PC-3 (cell line): ENCODE data around the gene PTPRN2. TPM values are rescaled to one million over a fixed set of nuclear protein-coding genes. Genes with fewer than 3 reads are reported as not detected.

ENCODE experiments used
- ATAC-seq: fragments of 200-7000 bp; cut with Tn5 transposase; 2 replicates; pipeline ENCODE4 v1.9.1; 2020; ENCODE audit warnings: mild to moderate bottlenecking, moderate library complexity
- BruUV-seq: library from RNA; stranded (reverse); fragments of 400-500 nt; replicated peaks from 2 replicates; lab custom pipeline; 2021; lab: Mats Ljungman, UMichigan
- CTCF ChIA-PET: fragments of 300-600 bp; sonication (Branson Sonifier 250); formaldehyde crosslinking; loops from one replicate; lab custom pipeline; 2022; ENCODE audit warnings: antibody characterized with exemption; lab: Charles Lee
- POLR2A ChIA-PET: fragments of 300-600 bp; sonication (Branson Sonifier 250); formaldehyde crosslinking; loops from one replicate; lab custom pipeline; 2022; ENCODE audit warnings: antibody characterized with exemption; ENCODE audit not compliant: unreplicated experiment; lab: Charles Lee
- DNase-seq: peaks from one replicate; pipeline ENCODE4 v3.0.0-alpha.2; 2015
- H2AFZ ChIP-seq: fragments of 300-600 bp; sonication (generic); 2 replicates; pipeline ENCODE4 v1.6.0; 2016; ENCODE audit warnings: antibody characterized with exemption, low read length
- H3F3A ChIP-seq: fragments of 300-600 bp; sonication (generic); one replicate; pipeline ENCODE4 v1.6.0; 2017; ENCODE audit warnings: antibody characterized with exemption, low read length, control low read depth, mild to moderate bottlenecking; ENCODE audit not compliant: unreplicated experiment
- H3K27ac ChIP-seq: fragments of 300-600 bp; sonication (generic); 2 replicates; pipeline ENCODE4 v1.5.1; 2016; ENCODE audit warnings: mild to moderate bottlenecking, low read length
- H3K27me3 ChIP-seq: fragments of 300-600 bp; sonication (generic); 2 replicates; pipeline ENCODE4 v1.6.1; 2016; ENCODE audit warnings: low read length, mixed read lengths
- H3K36me3 ChIP-seq: fragments of 300-600 bp; sonication (generic); 2 replicates; pipeline ENCODE4 v1.6.1; 2016; ENCODE audit warnings: low read depth, mixed run types, low read length, mixed read lengths
- H3K4me1 ChIP-seq: fragments of 300-600 bp; sonication (generic); 2 replicates; pipeline ENCODE4 v1.5.1; 2016; ENCODE audit warnings: low read length; ENCODE audit not compliant: insufficient read depth
- H3K4me2 ChIP-seq: fragments of 300-600 bp; sonication (generic); 2 replicates; pipeline ENCODE4 v1.6.0; 2016; ENCODE audit warnings: low read length
- H3K4me3 ChIP-seq: fragments of 300-600 bp; sonication (generic); 2 replicates; pipeline ENCODE4 v1.5.1; 2016; ENCODE audit warnings: mild to moderate bottlenecking, low read length, mixed read lengths
- H3K79me2 ChIP-seq: fragments of 300-600 bp; sonication (generic); 2 replicates; pipeline ENCODE4 v1.6.1; 2017; ENCODE audit warnings: low read length, mixed read lengths
- H3K9ac ChIP-seq: fragments of 300-600 bp; sonication (generic); 2 replicates; pipeline ENCODE4 v1.6.0; 2016; ENCODE audit warnings: mild to moderate bottlenecking, low read length
- H3K9me2 ChIP-seq: fragments of 300-600 bp; sonication (generic); replicated peaks from 2 replicates; pipeline ENCODE4 v1.6.1; 2016; ENCODE audit warnings: mixed run types, low read length, mixed read lengths
- H3K9me3 ChIP-seq: fragments of 300-600 bp; sonication (generic); 2 replicates; pipeline ENCODE4 v1.6.1; 2016; ENCODE audit warnings: low read length, mixed read lengths
- H4K20me1 ChIP-seq: fragments of 300-600 bp; sonication (generic); 2 replicates; pipeline ENCODE4 v1.6.1; 2016; ENCODE audit warnings: low read length, mixed read lengths
- CTCF ChIP-seq: fragments of 300-600 bp; sonication (generic); conservative IDR thresholded peaks from 2 replicates; pipeline ENCODE4 v1.5.1; 2017; ENCODE audit warnings: antibody characterized with exemption, low read depth, mild to moderate bottlenecking, low read length
- EZH2 ChIP-seq: fragments of 300-600 bp; sonication (generic); IDR thresholded peaks from one replicate; pipeline ENCODE4 v1.6.1; 2017; ENCODE audit warnings: antibody characterized with exemption, mild to moderate bottlenecking, low read length; ENCODE audit not compliant: unreplicated experiment
- EZH2phosphoT487 ChIP-seq: fragments of 300-600 bp; sonication (generic); IDR thresholded peaks from 2 replicates; pipeline ENCODE4 v1.6.1; 2018; ENCODE audit warnings: mild to moderate bottlenecking, antibody characterized with exemption, low read length, borderline replicate concordance
- intact Hi-C: fragments of 100-400 bp; cut with micrococcal nuclease; formaldehyde crosslinking; loops from 2 replicates; pipeline ENCODE4 v1.9.0; 2023
- total RNA-seq: library from RNA; depleted of rRNA; stranded (reverse); fragments of >200 nt; gene quantifications from 2 replicates; pipeline ENCODE4 v1.2.3, GENCODE V29; 2014

PTPRN2 gene
- total RNA-seq, 1 experiment from 2014 or later: 3.2 TPM

GRCh38 chr7:158471716-158472115, 115.9 kb downstream of the PTPRN2 start:
- Histone ChIP-seq H3K9me3 (no peaks in the 10 kb centered on the region), H2AFZ (no peak overlapping the region), H3K36me3 (no peaks in the 10 kb centered on the region), H3K27me3 (peaks cover 65% of the 10 kb centered on the region), H4K20me1 (no peaks in the 10 kb centered on the region), H3K4me2 (no peak overlapping the region), H3K4me3 (no peak overlapping the region), H3K9ac (no peak overlapping the region), H3K27ac (no peak overlapping the region), H3K79me2 (no peaks in the 10 kb centered on the region), H3K4me1 (no peaks in the 10 kb centered on the region), H3K9me2 (no peaks in the 10 kb centered on the region), H3F3A (no peaks in the 10 kb centered on the region)
- BruUV-seq: no TSS peak
- DNase-seq: no peak
- POLR2A ChIA-PET: no interaction called here
- no peak for ATAC-seq
- CTCF ChIA-PET: no interaction called here
- intact Hi-C loops: no loop called here
- TF ChIP-seq EZH2: no peak
- TF ChIP-seq CTCF: no peak
- TF ChIP-seq EZH2phosphoT487: no peak

GRCh38 chr7:158470336-158470735, 117.3 kb downstream of the PTPRN2 start:
- no TSS peak for BruUV-seq
- Histone ChIP-seq H3K4me3 (no peak overlapping the region), H3K36me3 (no peaks in the 10 kb centered on the region), H2AFZ (no peak overlapping the region), H3K9me2 (no peaks in the 10 kb centered on the region), H3K4me1 (no peaks in the 10 kb centered on the region), H3K27ac (no peak overlapping the region), H3K9ac (no peak overlapping the region), H4K20me1 (no peaks in the 10 kb centered on the region), H3K27me3 (peaks cover 55% of the 10 kb centered on the region), H3K9me3 (no peaks in the 10 kb centered on the region), H3K4me2 (no peak overlapping the region), H3K79me2 (no peaks in the 10 kb centered on the region), H3F3A (no peaks in the 10 kb centered on the region)
- ATAC-seq (no peak), DNase-seq (no peak)
- intact Hi-C loops: no loop called here
- TF ChIP-seq CTCF (no peak), EZH2phosphoT487 (no peak), EZH2 (no peak)
- ChIA-PET POLR2A (no interaction called here), CTCF (no interaction called here)

DNA sequence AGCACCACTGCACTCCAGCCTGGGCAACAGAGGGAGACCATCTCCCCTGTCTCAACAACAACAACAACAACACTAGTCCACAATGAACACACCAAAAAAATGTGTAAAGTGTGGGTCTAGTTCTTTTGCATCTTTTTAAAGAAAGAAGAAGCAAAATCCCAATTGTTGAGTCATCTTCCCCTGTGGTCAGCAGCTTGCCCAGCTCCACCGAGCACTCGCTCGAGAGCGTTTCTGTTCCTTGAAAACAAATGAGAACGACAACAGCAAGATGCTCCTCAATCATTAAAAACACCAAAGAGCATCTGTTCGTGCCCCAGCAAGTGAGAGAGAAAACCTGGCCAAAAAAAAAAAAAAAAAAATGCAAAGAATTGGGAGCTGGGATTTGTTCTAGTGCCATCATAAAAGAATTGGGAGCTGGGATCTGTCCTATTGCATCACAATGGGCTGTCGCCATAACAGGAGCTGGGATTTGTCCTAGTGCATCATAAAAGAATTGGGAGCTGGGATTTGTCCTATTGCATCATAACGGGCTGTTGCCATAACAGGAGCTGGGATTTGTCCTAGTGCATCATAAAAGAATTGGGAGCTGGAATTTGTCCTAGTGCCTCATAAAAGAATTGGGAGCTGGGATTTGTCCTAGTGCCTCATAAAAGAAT, 118.1 kb downstream of the PTPRN2 start:
- H3K36me3 ChIP-seq: no peaks in the 10 kb centered on the region
- peaks cover 47% of the 10 kb centered on the region for H3K27me3 ChIP-seq
- no peaks in the 10 kb centered on the region for H3F3A ChIP-seq
- H3K4me1 ChIP-seq: no peaks in the 10 kb centered on the region
- CTCF ChIA-PET: interaction anchor here (0.6 kb wide), 1 partner anchor 394 kb away, joined by 8 read pairs; no protein-coding TSS in a partner anchor
- no peak overlapping the region for H3K27ac ChIP-seq
- POLR2A ChIA-PET: no interaction called here
- intact Hi-C loops: no loop called here
- H3K9me2 ChIP-seq: no peaks in the 10 kb centered on the region
- H3K9me3 ChIP-seq: no peaks in the 10 kb centered on the region
- H4K20me1 ChIP-seq: no peaks in the 10 kb centered on the region
- no TSS peak for BruUV-seq
- no peak for TF ChIP-seq EZH2phosphoT487
- TF ChIP-seq CTCF: no peak
- TF ChIP-seq EZH2: no peak
- H3K4me3 ChIP-seq: no peak overlapping the region
- no peak overlapping the region for H2AFZ ChIP-seq
- no peak overlapping the region for H3K9ac ChIP-seq
- H3K79me2 ChIP-seq: no peaks in the 10 kb centered on the region
- H3K4me2 ChIP-seq: no peak overlapping the region
- ATAC-seq (no peak), DNase-seq (no peak)
